SK-N-SH (cell line): ENCODE results near the gene SLC8A1. TPM values are rescaled to one million over a fixed set of nuclear protein-coding genes. Genes with fewer than 3 reads are reported as not detected.

Experiments used
- CTCF ChIA-PET: fragments of 300-600, 350-600 bp; formaldehyde crosslinking; extraction: SDS; loops from one replicate; lab custom pipeline; 2021; lab: Yijun Ruan, JAX
- POLR2A ChIA-PET: fragments of 350-600 bp; sonication (Branson Sonifier 250); formaldehyde crosslinking; extraction: SDS; loops from one replicate; lab custom pipeline; 2020; ENCODE audit warnings: antibody characterized with exemption, inconsistent platforms; lab: Yijun Ruan, JAX
- DNase-seq: peaks from one replicate; pipeline ENCODE4 v3.0.0; 2012
- H2AFZ ChIP-seq: fragments of 200-600 bp; sonication (generic); 2 replicates; pipeline ENCODE4 v1.8.1; 2016; ENCODE audit warnings: antibody characterized with exemption, mild to moderate bottlenecking, low read depth
- H3F3A ChIP-seq: fragments of 200-600 bp; sonication (generic); replicated peaks from 2 replicates; pipeline ENCODE3; 2016; ENCODE audit warnings: antibody characterized with exemption, mild to moderate bottlenecking; ENCODE audit not compliant: insufficient read depth
- H3K27ac ChIP-seq, 2 experiments: fragments of 200-500 bp in 1 of 2; fragments of 200-600 bp in 1 of 2; sonication (Bioruptor generic) in 1 of 2; sonication (generic), shearing (Covaris generic) in 1 of 2; 2 replicates each; pipeline versions ENCODE4 v1.5.1 to v1.6.1; 2014 to 2016; ENCODE audit warnings: low read depth in 2 of 2, inconsistent platforms in 1 of 2, low read length in 1 of 2, mild to moderate bottlenecking in 1 of 2, mixed read lengths in 1 of 2
- H3K27me3 ChIP-seq: fragments of 200-600 bp; sonication (generic), shearing (Covaris generic); 2 replicates; pipeline ENCODE4 v1.6.1; 2016; ENCODE audit warnings: mixed run types; ENCODE audit not compliant: insufficient read depth
- H3K36me3 ChIP-seq, 2 experiments: fragments of 200-500 bp in 1 of 2; fragments of 200-600 bp in 1 of 2; sonication (Bioruptor generic) in 1 of 2; sonication (generic) in 1 of 2; replicated peaks in 1 of 2; 2 replicates each; pipeline versions ENCODE3 to v1.5.1; 2014 to 2016; ENCODE audit warnings: low read length in 1 of 2, mild to moderate bottlenecking in 1 of 2; ENCODE audit not compliant: insufficient read depth in 2 of 2, control insufficient read depth in 1 of 2
- H3K4me1 ChIP-seq, 2 experiments: fragments of 200-500 bp in 1 of 2; fragments of 200-600 bp in 1 of 2; sonication (Bioruptor generic) in 1 of 2; sonication (generic), shearing (Covaris generic) in 1 of 2; 2 replicates each; pipeline versions ENCODE4 v1.5.1 to v1.6.1; 2014 to 2016; ENCODE audit warnings: low read depth in 1 of 2, low read length in 1 of 2, mixed run types in 1 of 2; ENCODE audit not compliant: insufficient read depth in 2 of 2, control insufficient read depth in 1 of 2
- H3K4me2 ChIP-seq: fragments of 200-600 bp; sonication (generic), shearing (Covaris generic); 2 replicates; pipeline ENCODE4 v1.6.1; 2017; ENCODE audit warnings: mixed run types
- H3K4me3 ChIP-seq, 2 experiments: fragments of 200-500 bp in 1 of 2; fragments of 200-600 bp in 1 of 2; sonication (Bioruptor generic) in 1 of 2; sonication (generic), shearing (Covaris generic) in 1 of 2; 2 replicates each; pipeline versions ENCODE4 v1.5.1 to v1.8.1; 2014 to 2016; ENCODE audit warnings: low read depth in 2 of 2, inconsistent platforms in 1 of 2, low read length in 1 of 2, mild to moderate bottlenecking in 1 of 2, mixed read lengths in 1 of 2, moderate library complexity in 1 of 2
- H3K79me2 ChIP-seq: fragments of 200-600 bp; sonication (generic); 2 replicates; pipeline ENCODE4 v1.8.1; 2017; ENCODE audit warnings: mild to moderate bottlenecking; ENCODE audit not compliant: insufficient read depth
- H3K9ac ChIP-seq: fragments of 200-600 bp; sonication (generic); 2 replicates; pipeline ENCODE4 v1.6.1; 2017; ENCODE audit warnings: mixed run types
- H3K9me2 ChIP-seq: fragments of 200-600 bp; sonication (generic); 2 replicates; pipeline ENCODE4 v1.6.1; 2017; ENCODE audit warnings: mixed run types
- H3K9me3 ChIP-seq: fragments of 200-600 bp; sonication (generic); 2 replicates; pipeline ENCODE4 v1.6.1; 2017; ENCODE audit warnings: mixed run types, mild to moderate bottlenecking, moderate library complexity
- H4K20me1 ChIP-seq: fragments of 200-600 bp; sonication (generic); 2 replicates; pipeline ENCODE4 v1.6.1; 2017; ENCODE audit warnings: mild to moderate bottlenecking, mixed run types; ENCODE audit not compliant: insufficient read depth
- ELF1 ChIP-seq: IDR thresholded peaks from 2 replicates; pipeline ENCODE4 v1.4.0; 2012
- FOSL2 ChIP-seq: IDR thresholded peaks from 2 replicates; pipeline ENCODE4 v1.4.0; 2012; ENCODE audit warnings: low read depth, mild to moderate bottlenecking, moderate library complexity, borderline replicate concordance
- FOXJ3 ChIP-seq: sonication (generic); formaldehyde crosslinking; IDR thresholded peaks from 2 replicates; pipeline ENCODE4 v1.5.1; 2020; ENCODE audit warnings: mild to moderate bottlenecking, missing genetic modification reagents
- GATA2 ChIP-seq: sonication (generic); formaldehyde crosslinking; IDR thresholded peaks from 2 replicates; pipeline ENCODE4 v1.5.0; 2020; ENCODE audit warnings: mild to moderate bottlenecking, missing genetic modification reagents
- JUND ChIP-seq: IDR thresholded peaks from 2 replicates; pipeline ENCODE4 v1.4.0; 2012
- MXI1 ChIP-seq: IDR thresholded peaks from 2 replicates; pipeline ENCODE4 v1.6.1; 2012; ENCODE audit warnings: mild to moderate bottlenecking, low read depth, low read length, improper control_type of control experiment
- NFIC ChIP-seq: IDR thresholded peaks from 2 replicates; pipeline ENCODE4 v1.4.0; 2012; ENCODE audit warnings: borderline replicate concordance
- NRF1 ChIP-seq: IDR thresholded peaks from 2 replicates; pipeline ENCODE4 v1.6.1; 2012; ENCODE audit warnings: low read depth, mild to moderate bottlenecking, low read length
- POLR2AphosphoS5 ChIP-seq: IDR thresholded peaks from 2 replicates; pipeline ENCODE4 v1.6.1; 2012; ENCODE audit warnings: low read depth, low read length
- RAD21 ChIP-seq: IDR thresholded peaks from 2 replicates; pipeline ENCODE4 v1.6.1; 2012; ENCODE audit warnings: mild to moderate bottlenecking, low read length
- TCF12 ChIP-seq: IDR thresholded peaks from 2 replicates; pipeline ENCODE4 v1.4.0; 2012
- TEAD4 ChIP-seq: IDR thresholded peaks from 2 replicates; pipeline ENCODE4 v1.4.0; 2012; ENCODE audit warnings: mild to moderate bottlenecking, borderline replicate concordance; ENCODE audit not compliant: insufficient read depth
- YY1 ChIP-seq: IDR thresholded peaks from 2 replicates; pipeline ENCODE4 v1.4.0; 2012; ENCODE audit warnings: low read depth, mild to moderate bottlenecking
- WGBS: methylation state at CpG from one replicate; pipeline ENCODE4 v1.1.6; 2017; ENCODE audit warnings: low lambda C conversion rate; 5-methylcytosine and 5-hydroxymethylcytosine counted together
- polyA plus RNA-seq, 3 experiments: library from polyadenylated mRNA; depleted of rRNA; stranded (reverse); fragments of >200 nt; gene quantifications; 2 replicates each; pipeline ENCODE4 v1.2.3, GENCODE V29; 2012
- TF ChIP-seq, protein P1 (sequence below): fragments of 200-600 bp; sonication (generic); IDR thresholded peaks from 2 replicates; pipeline ENCODE4 v1.6.1; 2017; ENCODE audit warnings: antibody characterized with exemption, mild to moderate bottlenecking, moderate library complexity
- TF ChIP-seq, protein P2 (sequence below): IDR thresholded peaks from 2 replicates; pipeline ENCODE4 v1.4.0; 2012; ENCODE audit warnings: low read depth, borderline replicate concordance
- TF ChIP-seq, protein P3 (sequence below): IDR thresholded peaks from 2 replicates; pipeline ENCODE4 v1.4.0; 2012; ENCODE audit warnings: low read depth
- TF ChIP-seq, protein P4 (sequence below): fragments of 150-350 bp; IDR thresholded peaks from 2 replicates; pipeline ENCODE4 v1.6.1; 2017; ENCODE audit warnings: antibody characterized with exemption, low read length, low read depth, borderline replicate concordance
- TF ChIP-seq, protein P5 (sequence below): fragments of 150-350 bp; IDR thresholded peaks from 2 replicates; pipeline ENCODE4 v1.6.1; 2016; ENCODE audit warnings: mild to moderate bottlenecking, low read depth, low read length

SLC8A1 gene
- polyA plus RNA-seq, 1 of the 3 experiments (the other 2 are of a cell fraction): 3.2 TPM

DNA sequence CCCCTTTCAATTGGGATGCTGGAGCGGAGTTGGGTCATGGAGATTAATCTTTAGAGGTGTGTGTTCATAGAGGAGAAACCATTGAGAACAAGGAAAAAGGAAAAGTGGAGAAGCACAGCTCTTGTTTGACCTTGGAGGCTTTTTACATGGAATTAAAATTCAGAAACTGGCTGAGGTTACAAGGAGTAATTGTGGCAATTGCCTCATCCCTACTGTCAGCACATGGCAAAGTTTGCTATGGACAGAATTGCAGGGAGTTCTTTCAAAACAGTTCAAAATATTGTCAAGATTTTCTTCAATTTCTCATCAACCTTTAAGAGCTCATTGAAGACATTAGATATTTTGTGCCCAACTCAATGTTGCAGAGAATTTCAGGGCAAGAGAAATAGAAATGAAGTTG, 232.7 kb downstream of the SLC8A1 start:
- H3K4me1 ChIP-seq: peaks cover 0 to 2% of the 10 kb centered on the region in 2 experiments; a peak in 2 of 4 replicates
- H3K27me3 ChIP-seq: no peaks in the 10 kb centered on the region
- H4K20me1 ChIP-seq: no peaks in the 10 kb centered on the region
- no peaks in the 10 kb centered on the region; the same call in 1 of the 2 replicates for H3K9me3 ChIP-seq
- H3K27ac ChIP-seq: no peak overlapping the region
- no peaks in the 10 kb centered on the region for H3K79me2 ChIP-seq
- no peaks in the 10 kb centered on the region for H3K36me3 ChIP-seq
- POLR2A ChIA-PET: no interaction called here
- no peak overlapping the region for H3K9ac ChIP-seq
- DNase-seq: no peak
- H3K9me2 ChIP-seq: no peaks in the 10 kb centered on the region
- 83% methylated on average over 1 of the region's 1 CpG for WGBS
- TF ChIP-seq POLR2AphosphoS5 (no peak), MXI1 (no peak), NRF1 (no peak), JUND (no peak), FOXJ3 (CRISPR knock-in tag) (no peak), TEAD4 (no peak), GATA2 (no peak), YY1 (no peak), TCF12 (no peak), NFIC (no peak), FOSL2 (no peak), RAD21 (no peak), ELF1 (no peak)
- TF ChIP-seq, protein P1, sequence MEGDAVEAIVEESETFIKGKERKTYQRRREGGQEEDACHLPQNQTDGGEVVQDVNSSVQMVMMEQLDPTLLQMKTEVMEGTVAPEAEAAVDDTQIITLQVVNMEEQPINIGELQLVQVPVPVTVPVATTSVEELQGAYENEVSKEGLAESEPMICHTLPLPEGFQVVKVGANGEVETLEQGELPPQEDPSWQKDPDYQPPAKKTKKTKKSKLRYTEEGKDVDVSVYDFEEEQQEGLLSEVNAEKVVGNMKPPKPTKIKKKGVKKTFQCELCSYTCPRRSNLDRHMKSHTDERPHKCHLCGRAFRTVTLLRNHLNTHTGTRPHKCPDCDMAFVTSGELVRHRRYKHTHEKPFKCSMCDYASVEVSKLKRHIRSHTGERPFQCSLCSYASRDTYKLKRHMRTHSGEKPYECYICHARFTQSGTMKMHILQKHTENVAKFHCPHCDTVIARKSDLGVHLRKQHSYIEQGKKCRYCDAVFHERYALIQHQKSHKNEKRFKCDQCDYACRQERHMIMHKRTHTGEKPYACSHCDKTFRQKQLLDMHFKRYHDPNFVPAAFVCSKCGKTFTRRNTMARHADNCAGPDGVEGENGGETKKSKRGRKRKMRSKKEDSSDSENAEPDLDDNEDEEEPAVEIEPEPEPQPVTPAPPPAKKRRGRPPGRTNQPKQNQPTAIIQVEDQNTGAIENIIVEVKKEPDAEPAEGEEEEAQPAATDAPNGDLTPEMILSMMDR: no peak
- TF ChIP-seq, protein P2, sequence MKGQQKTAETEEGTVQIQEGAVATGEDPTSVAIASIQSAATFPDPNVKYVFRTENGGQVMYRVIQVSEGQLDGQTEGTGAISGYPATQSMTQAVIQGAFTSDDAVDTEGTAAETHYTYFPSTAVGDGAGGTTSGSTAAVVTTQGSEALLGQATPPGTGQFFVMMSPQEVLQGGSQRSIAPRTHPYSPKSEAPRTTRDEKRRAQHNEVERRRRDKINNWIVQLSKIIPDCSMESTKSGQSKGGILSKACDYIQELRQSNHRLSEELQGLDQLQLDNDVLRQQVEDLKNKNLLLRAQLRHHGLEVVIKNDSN: no peak
- TF ChIP-seq, protein P3, sequence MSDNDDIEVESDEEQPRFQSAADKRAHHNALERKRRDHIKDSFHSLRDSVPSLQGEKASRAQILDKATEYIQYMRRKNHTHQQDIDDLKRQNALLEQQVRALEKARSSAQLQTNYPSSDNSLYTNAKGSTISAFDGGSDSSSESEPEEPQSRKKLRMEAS: no peak
- TF ChIP-seq, protein P4, sequence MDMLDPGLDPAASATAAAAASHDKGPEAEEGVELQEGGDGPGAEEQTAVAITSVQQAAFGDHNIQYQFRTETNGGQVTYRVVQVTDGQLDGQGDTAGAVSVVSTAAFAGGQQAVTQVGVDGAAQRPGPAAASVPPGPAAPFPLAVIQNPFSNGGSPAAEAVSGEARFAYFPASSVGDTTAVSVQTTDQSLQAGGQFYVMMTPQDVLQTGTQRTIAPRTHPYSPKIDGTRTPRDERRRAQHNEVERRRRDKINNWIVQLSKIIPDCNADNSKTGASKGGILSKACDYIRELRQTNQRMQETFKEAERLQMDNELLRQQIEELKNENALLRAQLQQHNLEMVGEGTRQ: no peak
- TF ChIP-seq, protein P5, sequence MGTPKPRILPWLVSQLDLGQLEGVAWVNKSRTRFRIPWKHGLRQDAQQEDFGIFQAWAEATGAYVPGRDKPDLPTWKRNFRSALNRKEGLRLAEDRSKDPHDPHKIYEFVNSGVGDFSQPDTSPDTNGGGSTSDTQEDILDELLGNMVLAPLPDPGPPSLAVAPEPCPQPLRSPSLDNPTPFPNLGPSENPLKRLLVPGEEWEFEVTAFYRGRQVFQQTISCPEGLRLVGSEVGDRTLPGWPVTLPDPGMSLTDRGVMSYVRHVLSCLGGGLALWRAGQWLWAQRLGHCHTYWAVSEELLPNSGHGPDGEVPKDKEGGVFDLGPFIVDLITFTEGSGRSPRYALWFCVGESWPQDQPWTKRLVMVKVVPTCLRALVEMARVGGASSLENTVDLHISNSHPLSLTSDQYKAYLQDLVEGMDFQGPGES: no peak
- TF ChIP-seq, all 33 proteins: peak for 0
- no peak overlapping the region for H2AFZ ChIP-seq
- no peak overlapping the region for H3K4me2 ChIP-seq
- CTCF ChIA-PET: interaction anchor here (1.2 kb wide), 1 partner anchor 25 kb away, joined by 3 read pairs; no protein-coding TSS in a partner anchor
- H3K4me3 ChIP-seq: no peak overlapping the region
- H3F3A ChIP-seq: no peaks in the 10 kb centered on the region
